Adipose tissue (tissue), 3 donors: Measurements from ENCODE around the gene EQTN. TPM values are rescaled to one million over a fixed set of nuclear protein-coding genes. Genes with fewer than 3 reads are reported as not detected.

Experiments
- H3K27ac ChIP-seq: one replicate; pipeline ENCODE4 v1.5.1; 2013; ENCODE audit warnings: low read depth, low read length
- WGBS, 3 donors: extraction: QIAGEN DNeasy Blood & Tissue Kit; methylation state at CpG; one replicate each; pipeline ENCODE4 v1.1.7; 2013; 5-methylcytosine and 5-hydroxymethylcytosine counted together
- polyA plus RNA-seq, 3 donors: library from polyadenylated mRNA; stranded (reverse); fragments of 200-250 nt; gene quantifications; one replicate each; pipeline ENCODE4 v1.2.3, GENCODE V29; 2013
- donor health status: healthy with polysubstance abuse.
- donor health status: Bipolar disorder and iron deficiency.
- donor health status: healthy.

The EQTN gene
- polyA plus RNA-seq, 3 donors: not detected

DNA sequence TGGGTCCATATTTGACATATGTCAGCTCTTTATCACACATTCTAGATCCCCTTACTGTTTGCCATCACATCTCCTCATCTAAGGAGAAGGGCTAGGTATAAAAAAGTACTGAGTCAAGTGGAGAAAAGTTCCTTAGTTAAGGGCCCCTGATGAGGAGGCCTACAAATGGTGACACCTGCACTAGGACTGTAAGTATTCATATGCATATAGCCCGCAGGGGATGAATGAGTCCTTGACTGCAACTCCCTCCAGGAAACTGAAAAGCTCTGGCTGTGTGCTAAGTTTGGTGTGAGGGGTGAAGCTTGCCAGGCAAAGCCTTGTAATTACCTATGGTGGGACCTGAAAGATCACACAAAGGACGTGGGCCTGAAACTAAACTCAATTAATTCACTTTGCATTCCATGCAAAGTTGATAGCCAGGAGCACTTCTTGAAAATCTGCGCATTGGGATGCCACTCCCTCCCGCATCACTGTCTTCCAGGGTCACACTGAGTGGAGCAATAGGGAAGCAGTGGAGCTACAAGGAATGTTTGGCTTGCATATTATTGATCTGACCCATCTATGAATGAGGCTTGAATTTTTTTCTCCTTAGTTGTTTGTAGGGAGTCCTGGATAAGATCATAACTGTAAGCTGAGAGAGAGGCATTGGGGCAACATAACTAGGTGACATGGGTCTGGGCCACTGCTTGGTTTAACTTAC, 11.9 kb upstream of the EQTN start:
- 80 to 94% (median 91%) methylated on average over 4 of the region's 4 CpGs for WGBS, 3 donors
- H3K27ac ChIP-seq: no peak overlapping the region

DNA sequence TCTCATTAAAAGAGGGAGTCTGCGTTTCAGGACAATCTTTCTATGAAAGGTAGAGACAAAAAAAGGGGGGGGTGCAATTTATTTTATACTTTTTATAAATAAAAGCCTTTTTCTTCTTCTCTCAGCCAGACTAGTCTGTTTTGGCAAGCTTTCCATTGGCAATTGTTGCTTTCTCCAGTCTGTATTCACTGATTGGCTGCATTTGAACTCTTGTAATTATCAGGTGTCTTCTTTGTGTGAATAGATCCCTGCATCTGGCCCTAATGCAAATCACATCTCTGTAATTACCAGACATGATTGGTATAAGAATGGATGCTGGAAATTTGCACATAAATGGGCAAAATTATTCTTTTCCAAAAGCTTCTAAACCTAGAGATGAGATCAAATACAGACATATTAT, 7.6 kb upstream of the EQTN start:
- WGBS, 3 donors: 48 to 71% (median 71%) methylated on average over 1 of the region's 1 CpG

DNA sequence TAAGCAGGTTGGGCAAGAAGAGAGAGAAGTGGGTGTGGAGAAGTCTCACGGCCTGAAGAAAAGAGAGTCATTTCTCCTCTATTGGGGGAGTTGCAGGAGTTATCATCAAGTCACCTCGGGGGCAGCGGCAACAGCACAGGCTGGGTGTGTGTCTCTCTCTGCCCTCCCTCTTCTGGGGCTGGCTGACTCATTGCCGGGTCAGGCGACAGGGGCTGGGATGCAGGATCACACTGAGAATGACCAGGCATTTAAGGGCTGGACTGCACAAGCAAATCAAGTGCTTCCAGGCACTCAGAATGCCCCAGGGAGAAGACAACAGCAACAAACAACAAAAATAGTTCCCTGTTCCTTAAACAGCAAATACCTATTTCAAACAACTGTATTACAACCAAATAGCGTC, 6.3 kb upstream of the EQTN start:
- no peak overlapping the region for H3K27ac ChIP-seq
- 40 to 74% (median 43%) methylated on average over 5 to 6 of the region's 6 CpGs for WGBS, 3 donors

More for the DNA sequence above, 7.6 kb upstream of the EQTN start:
- no peak overlapping the region for H3K27ac ChIP-seq

DNA sequence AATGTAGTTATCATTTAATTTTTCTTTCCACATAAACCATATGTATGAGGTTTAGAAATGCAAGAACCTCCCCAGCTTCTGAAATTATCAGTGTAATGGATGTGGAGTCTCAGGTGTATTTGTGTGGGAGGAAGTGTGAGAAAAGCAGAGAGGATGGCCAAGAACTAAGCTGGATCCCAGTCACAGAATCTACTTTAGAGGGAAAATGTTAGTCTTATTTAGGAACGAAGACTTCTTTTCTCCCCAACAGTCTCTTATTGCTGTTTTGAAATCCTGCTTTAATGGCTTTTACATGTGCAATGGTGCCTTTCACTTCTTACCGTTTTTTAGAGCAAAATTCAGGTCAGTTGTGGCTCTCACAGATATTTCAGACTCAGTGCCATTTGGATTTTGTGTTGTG, 3.0 kb downstream of the EQTN start:
- no peak overlapping the region for H3K27ac ChIP-seq
- 37 to 64% (median 55%) methylated on average over 2 of the region's 2 CpGs for WGBS, 3 donors

DNA sequence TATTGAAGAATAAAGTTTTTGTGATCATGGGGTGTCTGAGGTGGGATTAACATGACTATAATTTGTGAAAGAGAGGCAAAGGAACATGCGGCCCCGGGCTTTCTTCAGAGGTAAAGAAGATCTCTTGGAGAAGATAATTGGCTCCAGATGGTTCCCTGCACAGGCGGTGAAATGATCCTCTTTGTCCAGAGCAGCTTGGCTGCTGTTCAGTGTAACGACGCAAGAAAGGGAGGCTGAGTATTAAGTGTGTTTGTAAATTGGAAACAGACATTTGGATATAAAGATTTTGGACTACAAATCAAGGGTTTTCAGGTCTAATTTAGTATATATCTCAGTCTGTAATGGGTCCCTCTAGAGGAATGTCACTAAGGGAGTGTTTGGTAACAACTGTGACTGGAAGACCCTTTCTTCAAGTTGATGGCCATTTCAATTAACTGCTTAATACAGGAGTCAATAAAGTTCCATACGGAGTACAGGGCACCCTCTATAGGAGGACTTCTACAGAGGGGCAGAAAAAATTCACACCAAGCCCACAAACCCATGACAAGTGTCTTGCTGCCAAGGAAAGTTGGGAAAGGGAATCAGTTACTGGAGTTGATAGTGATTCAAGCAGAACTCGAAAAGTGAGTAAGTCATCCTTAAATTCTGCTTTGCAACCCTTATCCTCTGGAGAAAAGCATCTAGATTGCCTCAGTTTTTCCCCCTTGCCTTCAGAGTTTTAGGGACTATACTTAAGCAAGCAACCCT, 4.1 kb downstream of the EQTN start:
- WGBS, 3 donors: 60 to 79% (median 70%) methylated on average over 7 of the region's 7 CpGs

DNA sequence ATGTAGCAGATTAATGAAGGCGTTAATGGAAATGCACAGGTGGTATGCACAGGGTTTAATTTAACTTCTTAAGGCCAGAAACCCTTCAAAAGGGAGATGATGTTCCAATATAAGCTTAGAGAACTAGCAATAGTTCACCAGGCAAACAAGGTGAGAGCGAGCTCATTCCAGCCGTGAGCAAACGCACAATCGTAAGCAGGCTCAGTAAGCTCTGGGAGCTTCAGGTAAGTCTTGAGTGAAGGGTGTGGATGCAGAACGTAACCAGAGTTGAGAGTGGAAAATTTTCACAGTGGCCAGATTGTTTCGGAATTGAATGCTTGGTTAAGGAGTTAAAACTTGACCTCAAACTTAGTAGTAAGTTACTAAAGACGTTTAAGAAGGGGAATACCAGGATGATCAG, 5.7 kb downstream of the EQTN start:
- 77 to 90% (median 88%) methylated on average over 8 of the region's 8 CpGs for WGBS, 3 donors
- H3K27ac ChIP-seq: no peak overlapping the region

More for the DNA sequence above, 4.1 kb downstream of the EQTN start:
- H3K27ac ChIP-seq: no peak overlapping the region

DNA sequence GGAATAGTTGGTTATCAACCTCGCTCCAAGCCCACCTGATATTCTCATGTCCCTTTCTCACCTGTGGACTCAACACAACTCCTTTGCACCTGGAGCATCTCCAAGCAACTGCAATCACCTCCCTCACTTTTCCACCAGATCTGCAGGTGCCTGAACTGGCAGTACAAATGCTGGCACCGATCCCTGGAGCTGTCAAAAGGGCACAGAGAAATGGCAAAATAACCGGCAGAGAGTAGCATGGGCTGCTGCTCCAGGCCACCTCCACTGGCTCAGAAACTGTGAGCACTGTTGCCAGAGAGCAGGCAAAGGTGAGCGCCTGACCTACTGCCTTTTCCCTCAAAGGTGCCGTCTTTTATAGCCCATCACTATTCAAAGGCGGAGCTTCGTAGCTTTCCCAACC, 14.7 kb downstream of the EQTN start:
- H3K27ac ChIP-seq: no peak overlapping the region
- 61 to 95% (median 89%) methylated on average over 7 of the region's 7 CpGs for WGBS, 3 donors

DNA sequence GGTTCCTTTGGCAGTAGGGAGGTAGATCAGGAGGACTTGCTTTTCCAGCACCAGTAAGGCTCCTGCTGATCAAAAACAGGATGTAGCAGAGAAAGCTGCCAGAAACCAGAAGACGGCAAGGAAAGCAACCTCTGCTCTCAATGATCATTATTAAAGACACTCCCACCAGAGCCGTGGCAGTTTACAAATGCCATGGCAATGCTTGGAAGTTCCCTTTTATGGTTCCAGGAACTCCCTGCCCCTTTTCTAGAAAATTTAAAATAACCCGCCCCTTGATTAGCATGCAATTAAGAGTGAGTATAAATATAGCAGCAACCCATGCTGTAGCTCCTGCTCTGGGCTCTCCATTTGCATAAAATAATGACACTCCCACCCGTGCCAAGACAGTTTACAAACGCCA, 16.1 kb downstream of the EQTN start:
- 12 to 38% (median 13%) methylated on average over 5 of the region's 5 CpGs for WGBS, 3 donors
- no peak overlapping the region for H3K27ac ChIP-seq

DNA sequence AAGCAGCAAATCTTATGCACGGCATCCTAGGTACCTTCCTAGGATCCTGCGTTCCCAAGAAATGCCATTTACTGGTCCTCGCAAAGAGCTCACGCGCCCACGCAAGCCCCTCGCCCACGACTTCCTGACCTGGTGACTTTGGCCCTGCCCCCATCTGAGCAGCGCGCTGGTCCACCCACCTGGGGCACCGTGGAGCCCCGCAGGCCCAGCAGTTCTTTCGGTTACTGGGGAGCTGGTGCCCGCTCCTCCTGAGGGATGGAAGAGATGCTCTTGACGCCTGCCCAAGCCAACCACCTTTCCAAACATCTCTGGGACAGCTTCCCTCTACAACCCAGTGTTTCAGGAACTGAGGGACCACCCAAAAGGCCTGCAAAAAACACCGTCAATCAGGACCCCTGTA, 16.7 kb downstream of the EQTN start:
- no peak overlapping the region for H3K27ac ChIP-seq
- 87 to 94% (median 92%) methylated on average over 16 of the region's 16 CpGs for WGBS, 3 donors

DNA sequence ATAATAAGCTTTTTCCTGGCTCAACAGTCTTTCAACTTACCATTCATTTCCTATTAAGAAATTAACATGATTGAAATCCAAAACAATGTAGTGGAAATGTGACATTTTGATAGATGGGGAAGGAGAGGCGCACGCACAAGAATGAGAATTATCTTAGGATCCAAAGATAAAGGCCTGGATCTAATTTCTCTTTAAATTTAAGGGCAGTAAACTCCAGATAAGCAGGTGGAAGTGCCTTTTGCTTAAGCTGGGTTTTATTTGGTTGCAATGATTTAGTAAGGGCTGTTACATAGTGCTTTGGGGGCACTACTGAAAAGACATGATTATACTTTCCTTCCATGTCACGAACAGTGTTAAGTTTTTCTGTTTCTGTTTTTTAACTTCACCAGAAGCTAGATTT, 17.3 kb downstream of the EQTN start:
- WGBS, 3 donors: 77 to 81% (median 77%) methylated on average over 3 of the region's 3 CpGs
- H3K27ac ChIP-seq: no peak overlapping the region

DNA sequence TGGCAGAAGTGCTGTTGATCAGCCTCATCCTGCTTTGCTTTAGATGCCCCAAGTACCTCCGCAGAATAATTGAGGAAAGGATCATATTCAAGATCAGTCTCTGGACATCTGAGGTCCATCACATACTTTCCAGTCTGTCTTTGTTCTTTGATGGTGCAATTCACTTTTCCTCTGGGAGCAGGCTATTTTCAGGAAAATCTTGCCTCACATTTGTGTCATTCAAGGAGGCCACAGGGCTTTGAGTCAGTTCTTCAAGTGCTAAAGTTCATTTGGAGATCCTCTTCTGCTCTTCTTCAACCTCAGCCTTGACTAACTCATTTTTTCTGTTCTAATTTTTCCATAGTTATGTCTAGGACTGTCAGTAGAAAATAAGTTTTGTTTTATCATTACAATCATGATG, 18.6 kb downstream of the EQTN start:
- WGBS, 3 donors: 68 to 83% (median 82%) methylated on average over 1 of the region's 1 CpG
- H3K27ac ChIP-seq: no peak overlapping the region

DNA sequence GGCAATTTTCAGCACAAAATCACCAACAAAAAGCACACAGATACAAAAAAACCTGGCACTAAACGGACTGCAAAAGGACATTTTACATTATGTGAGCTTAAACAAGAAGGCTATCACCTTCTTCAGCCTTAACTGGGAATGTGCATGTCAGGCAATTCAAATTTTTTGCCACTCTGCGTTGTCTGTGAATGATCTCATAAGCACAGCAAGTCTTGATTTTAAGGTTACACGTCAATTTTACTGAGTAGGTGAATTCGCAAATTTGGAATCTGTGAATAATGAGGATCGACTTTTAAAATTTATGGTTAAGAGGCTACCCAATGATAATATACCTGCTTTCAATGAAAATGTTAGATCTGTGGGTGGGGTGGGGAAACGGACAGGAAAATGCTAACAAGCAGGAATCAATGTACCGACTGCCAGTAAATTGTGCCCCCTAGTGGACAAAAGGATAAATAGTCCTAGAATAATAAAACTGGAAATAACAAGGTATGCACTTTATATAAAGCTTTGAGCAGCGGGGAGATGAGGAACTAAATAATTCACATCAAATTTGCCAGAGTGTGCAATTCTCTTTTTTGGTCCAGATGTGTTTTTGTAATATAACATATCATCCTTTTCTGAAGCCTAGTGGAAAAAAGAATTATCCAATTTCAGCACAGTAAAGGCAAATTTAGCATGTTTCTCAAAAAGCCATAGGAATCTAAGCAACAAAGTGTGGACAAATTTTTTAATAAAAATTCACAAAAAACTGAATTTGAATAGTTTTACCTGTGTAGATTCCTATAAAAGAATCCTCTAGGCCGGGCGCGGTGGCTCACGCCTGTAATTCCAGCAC, 20.5 kb downstream of the EQTN start:
- 41 to 43% (median 42%) methylated on average over 12 of the region's 12 CpGs for WGBS, 3 donors
- no peak overlapping the region for H3K27ac ChIP-seq

DNA sequence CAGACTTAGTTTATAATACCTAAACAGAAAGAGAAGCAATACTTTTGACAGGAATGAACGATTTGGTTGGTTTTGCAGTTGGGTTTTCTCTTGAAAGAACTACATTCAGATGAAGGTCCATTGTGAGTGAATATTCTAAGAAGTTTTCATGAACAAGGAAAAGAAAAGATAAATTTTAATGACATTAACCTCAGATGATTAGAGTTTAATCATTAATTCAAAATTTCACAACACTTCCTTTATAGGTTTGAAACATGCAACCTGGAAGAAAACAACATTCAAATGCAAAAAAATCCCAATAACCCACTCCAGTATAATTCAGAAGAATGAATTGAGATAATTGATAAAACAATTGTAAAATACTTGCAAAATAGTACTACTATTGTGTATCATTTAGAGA, 23.8 kb downstream of the EQTN start:
- no peak overlapping the region for H3K27ac ChIP-seq
- 64 to 85% (median 84%) methylated on average over 1 of the region's 1 CpG for WGBS, 3 donors

DNA sequence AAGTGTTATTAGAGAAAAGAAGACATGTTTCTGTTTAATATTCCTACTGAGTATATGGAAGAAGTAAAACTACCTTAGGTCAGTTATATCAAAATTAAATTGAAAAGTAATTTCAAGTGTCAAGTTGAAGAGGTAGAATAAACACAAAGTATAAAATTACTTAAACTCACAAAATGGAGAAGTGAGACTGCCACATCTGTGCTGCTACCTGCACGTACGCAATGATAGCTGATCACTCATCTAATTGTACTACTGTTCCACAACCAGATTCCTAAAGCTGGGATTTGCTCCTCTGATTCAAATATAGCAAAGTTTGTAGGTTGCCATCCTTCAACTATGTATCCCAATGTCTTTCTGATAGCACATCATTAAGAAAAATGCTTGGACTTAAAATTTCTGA, 24.8 kb downstream of the EQTN start:
- WGBS, 3 donors: 85 to 98% (median 92%) methylated on average over 2 of the region's 2 CpGs

DNA sequence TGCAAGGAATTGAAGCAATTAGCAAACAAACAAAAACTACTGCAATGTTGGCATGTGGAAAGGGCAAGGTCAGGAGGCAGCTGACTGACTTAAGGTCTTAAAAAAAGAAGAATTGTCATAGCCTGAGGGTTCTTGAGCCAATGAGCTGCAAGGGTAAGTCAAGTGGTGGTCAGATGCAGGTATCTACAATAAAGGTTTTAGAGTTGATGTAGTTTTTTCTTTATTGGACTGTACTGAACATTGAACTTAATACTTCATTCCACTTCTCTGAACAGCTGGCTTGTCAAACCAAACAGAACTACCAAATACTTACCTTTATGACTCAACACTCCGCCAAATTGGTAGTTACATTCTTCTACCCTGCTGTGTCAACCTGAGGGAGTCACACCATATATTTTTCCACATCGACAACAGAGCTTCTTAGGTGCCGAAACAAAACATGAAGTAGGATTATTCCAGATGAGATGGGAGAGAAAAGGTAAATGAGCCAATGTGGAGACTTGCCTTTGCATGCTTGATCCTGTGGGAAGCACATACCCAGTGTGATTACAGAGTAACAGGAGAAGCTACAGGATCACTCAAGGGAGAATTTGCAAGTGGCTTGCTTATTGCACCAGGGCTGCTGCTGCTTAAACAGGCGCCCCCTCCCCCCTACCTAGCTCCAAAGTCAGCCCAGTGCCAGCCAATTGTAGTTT, 35.3 kb downstream of the EQTN start:
- no peak overlapping the region for H3K27ac ChIP-seq
- WGBS, 3 donors: 52 to 76% (median 68%) methylated on average over 4 of the region's 4 CpGs

More for the DNA sequence above, 24.8 kb downstream of the EQTN start:
- no peak overlapping the region for H3K27ac ChIP-seq

DNA sequence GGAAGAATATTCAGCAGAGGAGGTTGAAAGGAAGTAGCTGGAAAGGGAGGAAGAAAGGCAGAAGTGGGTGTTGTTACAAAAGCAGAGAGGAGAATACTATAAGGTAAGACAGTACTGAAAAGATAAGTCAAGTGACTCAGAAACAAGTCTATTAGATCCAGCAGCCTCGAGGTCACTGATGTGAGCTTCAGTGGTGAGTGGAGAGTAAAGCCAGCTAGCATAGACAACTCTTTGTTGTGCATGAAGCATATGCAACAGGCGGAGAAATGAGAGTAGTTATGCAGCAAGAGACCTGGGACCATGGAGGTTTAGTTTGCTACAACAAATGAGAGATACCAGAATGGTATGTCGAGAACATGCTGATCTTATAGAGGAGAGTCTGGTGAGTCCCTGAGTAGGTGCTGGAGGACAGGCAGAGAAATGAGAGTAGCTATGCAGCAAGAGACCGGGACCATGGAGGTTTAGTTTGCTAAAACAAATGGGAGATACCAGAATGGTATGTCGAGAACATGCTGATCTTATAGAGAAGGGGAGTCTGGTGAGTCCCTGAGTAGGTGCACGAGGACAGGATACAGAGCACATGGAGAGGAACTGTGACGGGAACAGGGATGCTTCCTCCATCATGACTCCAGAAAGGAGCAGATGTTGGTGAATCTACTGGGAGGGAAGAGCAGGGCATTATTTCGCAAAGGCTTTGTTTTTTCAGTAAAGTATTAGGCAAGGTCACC, 36.0 kb downstream of the EQTN start:
- 72 to 85% (median 77%) methylated on average over 8 of the region's 8 CpGs for WGBS, 3 donors
- no peak overlapping the region for H3K27ac ChIP-seq

DNA sequence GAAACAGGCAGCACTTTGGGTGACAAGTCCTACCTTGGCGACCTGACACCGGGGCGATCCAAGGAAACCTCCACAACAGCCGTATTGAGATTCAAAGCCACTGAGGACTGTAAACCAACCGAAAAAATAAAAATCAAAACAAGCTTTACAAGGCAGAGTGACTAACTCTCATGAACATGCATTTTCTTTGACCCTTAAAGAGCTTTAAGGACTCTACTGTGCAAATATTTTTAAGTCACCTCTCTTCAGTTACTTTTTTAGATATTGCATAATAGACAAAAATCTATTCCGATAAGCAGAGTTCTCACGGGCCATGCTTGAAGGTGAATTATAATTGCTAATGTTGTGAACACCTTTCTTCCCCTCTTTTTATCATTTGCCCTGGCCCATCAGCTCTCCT, 38.3 kb downstream of the EQTN start:
- WGBS, 3 donors: 85 to 92% (median 92%) methylated on average over 7 of the region's 7 CpGs
- H3K27ac ChIP-seq: no peak overlapping the region

DNA sequence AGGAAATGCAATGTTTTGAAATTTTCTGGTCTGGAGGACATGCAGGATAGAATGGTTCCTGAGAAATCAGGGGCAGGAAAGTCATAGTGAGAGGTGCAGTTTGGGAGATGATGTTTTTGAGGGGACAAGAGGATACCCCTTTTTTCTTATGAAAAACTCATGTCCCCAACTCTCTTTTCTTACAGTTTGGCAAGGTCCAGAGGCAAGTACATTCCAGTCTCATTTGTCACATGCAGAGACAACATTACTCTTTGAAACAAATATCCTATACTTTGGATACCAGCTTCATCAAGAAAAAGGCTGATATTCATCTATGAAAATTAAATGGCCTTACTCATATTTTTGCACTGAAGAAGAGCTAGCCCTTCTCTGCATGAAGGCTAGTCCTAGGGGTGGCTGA, 48.2 kb downstream of the EQTN start:
- H3K27ac ChIP-seq: no peak overlapping the region
